ENCODE measurements around the gene ZFP92.

DNA sequence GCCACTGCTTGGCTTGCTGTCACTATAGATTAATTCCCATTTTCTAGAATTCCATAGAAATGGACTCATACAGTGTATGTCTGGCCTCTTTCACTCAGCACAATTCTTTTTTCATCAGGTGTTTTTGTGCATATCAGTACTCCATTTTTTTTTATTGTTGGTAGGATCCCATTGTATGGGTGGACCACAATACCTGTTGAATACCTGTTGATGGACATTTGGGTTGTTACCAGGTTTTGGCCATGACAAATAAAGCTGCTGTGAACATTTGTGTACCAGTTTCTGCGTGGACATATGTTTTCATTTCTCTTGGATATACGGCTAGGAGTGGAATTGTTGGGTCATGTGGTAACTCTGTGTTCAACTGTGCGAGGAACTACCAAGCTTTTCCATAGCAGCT, 14.9 kb downstream of the ZFP92 start:
- TF ChIP-seq POLR2A (IDR thresholded peaks at IDR 0.05): no peak
- TF ChIP-seq, protein P1, sequence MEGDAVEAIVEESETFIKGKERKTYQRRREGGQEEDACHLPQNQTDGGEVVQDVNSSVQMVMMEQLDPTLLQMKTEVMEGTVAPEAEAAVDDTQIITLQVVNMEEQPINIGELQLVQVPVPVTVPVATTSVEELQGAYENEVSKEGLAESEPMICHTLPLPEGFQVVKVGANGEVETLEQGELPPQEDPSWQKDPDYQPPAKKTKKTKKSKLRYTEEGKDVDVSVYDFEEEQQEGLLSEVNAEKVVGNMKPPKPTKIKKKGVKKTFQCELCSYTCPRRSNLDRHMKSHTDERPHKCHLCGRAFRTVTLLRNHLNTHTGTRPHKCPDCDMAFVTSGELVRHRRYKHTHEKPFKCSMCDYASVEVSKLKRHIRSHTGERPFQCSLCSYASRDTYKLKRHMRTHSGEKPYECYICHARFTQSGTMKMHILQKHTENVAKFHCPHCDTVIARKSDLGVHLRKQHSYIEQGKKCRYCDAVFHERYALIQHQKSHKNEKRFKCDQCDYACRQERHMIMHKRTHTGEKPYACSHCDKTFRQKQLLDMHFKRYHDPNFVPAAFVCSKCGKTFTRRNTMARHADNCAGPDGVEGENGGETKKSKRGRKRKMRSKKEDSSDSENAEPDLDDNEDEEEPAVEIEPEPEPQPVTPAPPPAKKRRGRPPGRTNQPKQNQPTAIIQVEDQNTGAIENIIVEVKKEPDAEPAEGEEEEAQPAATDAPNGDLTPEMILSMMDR (IDR thresholded peaks at IDR 0.05): no peak
